Stimulated activated CD8-positive, alpha-beta memory T cell treated with anti-CD3 and anti-CD28 coated beads, Interleukin-2, amount 100 ng/mL, for 1 hour (primary cell): ENCODE measurements around the gene MAGED4B.
"Not testable (repeated sequence)": the region's sequence is repeated elsewhere in the genome, so short reads cannot be mapped to it uniquely, and the experiment has no call there.

Experiments used
- DNase-seq, 2 donors: peaks; one replicate each; pipeline ENCODE4 v3.0.0-alpha.2; 2020; ENCODE audit warnings: low read depth in 2 of 2

MAGED4B gene, protein sequence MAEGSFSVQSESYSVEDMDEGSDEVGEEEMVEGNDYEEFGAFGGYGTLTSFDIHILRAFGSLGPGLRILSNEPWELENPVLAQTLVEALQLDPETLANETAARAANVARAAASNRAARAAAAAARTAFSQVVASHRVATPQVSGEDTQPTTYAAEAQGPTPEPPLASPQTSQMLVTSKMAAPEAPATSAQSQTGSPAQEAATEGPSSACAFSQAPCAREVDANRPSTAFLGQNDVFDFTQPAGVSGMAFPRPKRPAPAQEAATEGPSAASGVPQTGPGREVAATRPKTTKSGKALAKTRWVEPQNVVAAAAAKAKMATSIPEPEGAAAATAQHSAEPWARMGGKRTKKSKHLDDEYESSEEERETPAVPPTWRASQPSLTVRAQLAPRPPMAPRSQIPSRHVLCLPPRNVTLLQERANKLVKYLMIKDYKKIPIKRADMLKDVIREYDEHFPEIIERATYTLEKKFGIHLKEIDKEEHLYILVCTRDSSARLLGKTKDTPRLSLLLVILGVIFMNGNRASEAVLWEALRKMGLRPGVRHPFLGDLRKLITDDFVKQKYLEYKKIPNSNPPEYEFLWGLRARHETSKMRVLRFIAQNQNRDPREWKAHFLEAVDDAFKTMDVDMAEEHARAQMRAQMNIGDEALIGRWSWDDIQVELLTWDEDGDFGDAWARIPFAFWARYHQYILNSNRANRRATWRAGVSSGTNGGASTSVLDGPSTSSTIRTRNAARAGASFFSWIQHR

DNA sequence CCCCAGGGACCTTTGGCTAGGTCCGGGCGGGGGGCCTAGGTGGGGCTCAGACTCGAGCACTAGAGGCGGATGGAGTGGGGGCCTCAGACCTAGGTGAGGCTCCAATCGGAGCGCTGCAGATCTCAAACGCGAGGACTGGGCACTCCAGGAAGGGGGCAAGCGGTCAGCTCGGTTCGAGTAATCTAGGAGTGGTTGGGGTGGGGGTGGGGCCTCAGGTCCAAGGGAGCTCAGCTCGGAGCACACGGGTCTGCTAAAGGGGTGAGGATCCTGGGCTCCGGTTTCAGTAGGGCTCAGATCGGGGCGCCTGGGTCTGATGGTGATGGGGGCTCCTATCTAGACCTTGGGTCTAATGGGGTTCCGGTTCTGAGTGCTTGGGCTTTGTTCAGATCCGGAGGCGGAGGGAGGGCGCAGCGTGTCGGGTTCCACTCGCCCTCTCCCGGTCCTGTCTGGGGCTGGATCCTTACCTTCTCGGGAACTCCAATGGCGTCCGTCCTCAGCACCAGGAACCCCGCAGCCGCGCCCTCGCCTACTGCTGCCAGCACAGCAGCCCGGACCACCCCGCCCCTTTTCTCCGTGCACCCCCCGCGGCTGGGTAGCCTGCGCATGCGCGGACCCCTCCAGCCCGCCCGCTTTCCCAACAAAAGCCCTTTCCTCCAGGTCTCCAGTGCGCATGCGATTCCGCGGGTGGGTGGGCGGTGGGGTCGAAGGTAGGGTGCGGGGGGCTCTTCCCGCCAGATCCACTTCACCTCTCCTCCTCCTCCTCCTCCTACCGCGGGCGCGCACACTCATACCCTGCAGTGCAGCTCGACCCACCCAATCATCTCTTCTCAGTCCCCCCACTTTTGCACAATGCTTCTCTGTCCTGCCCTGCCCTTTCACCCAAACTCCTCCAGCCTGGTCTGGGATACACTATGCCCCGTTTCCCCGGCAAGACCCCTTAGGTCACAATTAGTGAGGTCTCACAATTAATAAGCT is at the start of gene MAGED4B:
Gene MAGED4B (minus strand): TSS at position 518 of the 975 bp plus-strand sequence. CDS start 1,011 bp downstream, outside the sequence.
- not testable (repeated sequence) for DNase-seq

DNA sequence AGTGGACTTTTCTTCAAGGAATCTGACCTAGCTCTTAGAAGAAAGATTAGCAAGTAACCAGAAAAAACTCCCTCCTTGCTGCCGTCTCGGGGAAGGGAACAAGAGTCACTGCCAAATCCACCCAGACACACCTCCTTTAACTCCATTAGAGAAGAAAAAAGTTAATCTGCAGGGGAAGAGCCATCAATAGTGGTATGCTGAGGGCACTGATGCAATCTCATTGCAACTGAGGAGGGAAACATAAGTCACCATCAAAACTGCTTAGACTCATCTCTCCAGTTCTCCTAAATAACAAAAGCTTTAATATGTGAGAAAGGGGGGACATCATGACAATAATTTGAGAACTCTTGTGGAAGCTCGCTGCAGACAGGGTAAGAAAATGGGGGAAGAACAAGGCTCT is 49.3 kb upstream of the MAGED4B start:
- no peak for DNase-seq

DNA sequence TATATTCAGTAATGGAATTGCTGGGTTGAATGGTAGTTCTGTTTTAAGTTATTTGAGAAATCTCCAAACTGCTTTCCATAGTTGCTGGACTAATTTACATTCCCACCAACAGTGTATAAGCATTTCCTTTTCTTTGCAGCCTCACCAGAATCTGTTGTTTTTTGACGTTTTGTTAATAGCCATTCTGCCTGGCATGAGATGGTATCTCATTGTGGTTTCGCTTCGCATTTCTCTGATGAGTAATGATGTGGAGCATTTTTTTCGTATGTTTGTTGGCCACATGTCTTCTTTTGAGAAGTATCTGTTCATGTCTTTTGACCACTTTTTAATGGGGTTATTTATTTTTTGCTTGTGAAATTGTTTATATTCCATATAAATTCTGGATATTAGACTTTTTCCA is 13.6 kb upstream of the MAGED4B start:
- no peak for DNase-seq

DNA sequence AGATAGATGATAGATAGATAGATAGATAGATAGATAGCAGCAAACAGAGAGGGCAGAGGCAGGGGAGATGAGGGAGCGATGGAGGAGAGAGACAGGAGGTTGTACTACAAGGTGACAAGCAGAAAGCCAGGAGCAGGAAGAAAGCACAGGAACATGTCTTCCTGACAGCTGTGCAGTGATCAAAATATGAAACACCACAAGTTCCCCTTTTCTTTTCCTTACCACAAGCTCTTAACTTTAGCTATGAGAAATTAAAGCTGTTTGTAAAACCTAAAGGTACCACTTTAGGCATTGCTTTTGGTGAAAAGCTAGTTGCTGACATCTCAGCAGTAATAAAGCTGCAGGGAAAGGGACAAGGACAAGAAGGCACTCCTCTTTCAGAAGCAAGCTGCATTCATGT is 9.1 kb upstream of the MAGED4B start:
- DNase-seq, result no peak

DNA sequence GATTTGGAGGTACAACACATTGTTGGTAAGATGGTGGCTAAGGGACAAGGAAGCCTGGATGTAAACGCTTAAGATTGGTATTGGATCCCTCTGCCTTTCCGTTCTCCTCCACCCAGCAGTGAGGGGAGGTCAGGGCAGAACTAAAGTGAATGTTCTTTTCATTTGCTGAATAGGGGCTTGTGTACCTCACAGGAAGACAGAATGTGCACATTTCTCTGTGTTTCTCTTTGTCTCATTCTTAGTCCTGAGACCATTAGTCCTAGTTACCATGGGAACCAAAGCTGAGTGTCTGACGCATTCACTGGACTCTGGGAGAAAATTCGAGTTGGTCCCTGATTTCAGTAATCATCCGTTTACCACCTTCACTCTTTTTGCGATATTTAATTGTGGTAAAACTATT is 26.7 kb downstream of the MAGED4B start:
- DNase-seq, result not testable (repeated sequence)

DNA sequence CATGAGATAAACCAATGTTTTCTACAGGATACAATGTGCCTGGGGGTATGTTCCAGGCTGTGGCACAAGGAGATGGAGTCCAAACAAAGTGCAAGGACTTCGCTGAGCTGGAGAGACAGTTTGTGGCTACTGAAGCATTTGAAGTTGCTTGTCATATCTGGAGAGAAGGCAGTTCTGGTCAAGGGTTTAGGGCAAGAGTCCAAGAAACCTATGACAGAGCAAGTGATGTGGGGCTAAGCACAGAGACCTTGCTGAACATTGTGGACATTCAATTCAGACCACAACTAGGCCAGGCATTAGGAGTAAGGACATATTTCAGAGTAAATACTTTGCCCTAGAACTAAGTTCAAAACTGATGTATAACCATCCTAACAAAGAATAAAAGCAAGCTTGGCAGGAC is 34.8 kb downstream of the MAGED4B start:
- DNase-seq, result no peak

DNA sequence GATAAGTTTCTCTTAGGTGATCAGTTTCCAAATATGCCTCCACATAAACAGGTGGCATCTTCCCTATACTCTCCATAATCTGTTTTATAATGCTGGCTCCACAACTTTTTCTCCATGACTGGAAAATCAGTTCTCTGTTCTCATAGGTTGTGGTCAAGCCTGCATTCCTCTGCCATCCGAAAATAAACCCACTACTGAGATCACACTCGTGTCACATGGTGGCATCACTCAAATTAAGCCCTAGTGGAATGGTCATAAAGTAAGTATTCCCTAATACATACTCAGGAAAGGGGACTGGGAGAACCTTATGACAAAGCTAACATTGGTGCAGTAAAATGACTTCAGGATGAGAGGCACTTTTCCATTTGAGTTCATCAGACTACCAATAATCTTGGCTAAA is 37.6 kb downstream of the MAGED4B start:
- DNase-seq, result no peak

DNA sequence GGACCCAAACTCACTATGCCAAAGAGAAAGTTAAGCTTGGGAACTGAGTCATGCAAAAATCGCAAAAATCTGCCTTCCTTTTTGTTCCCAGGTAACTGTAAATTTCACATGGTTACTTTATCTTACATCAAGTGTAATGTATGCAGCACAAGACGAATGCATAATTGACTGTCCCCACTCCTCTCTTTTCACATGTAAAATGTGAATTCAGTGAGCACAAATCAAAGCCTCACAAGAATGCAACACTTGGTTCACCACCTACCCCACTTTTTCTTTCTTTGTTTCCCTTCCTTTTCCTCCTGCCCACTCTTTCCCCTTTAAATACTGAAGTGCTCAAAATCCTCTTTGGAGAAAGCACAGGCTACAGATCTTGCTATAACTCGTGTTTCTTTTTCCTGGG is 53.2 kb downstream of the MAGED4B start:
- no peak for DNase-seq
